Adrenal gland (tissue), 12 donors: Measurements from ENCODE around the gene ACAN. TPM values are rescaled to one million over a fixed set of nuclear protein-coding genes. Genes with fewer than 3 reads are reported as not detected.

Source experiments
- DNase-seq, 7 donors: peaks; one replicate each; pipeline ENCODE4 v3.0.0-alpha.2; 2019 to 2020
- H3K27ac ChIP-seq, 5 donors: fragments of 200-600 bp; sonication (generic) in 4 of 5; 1 replicate in 3 of 5; 2 replicates in 2 of 5; pipeline versions ENCODE4 v1.5.1 to v1.8.0; 2016 to 2020; ENCODE audit warnings: mild to moderate bottlenecking in 1 of 5
- H3K27me3 ChIP-seq: fragments of 200-600 bp; 2 replicates; pipeline ENCODE4 v1.8.0; 2021
- H3K36me3 ChIP-seq, 2 donors: fragments of 200-600 bp; replicated peaks in 1 of 2; 1 replicate in 1 of 2; 2 replicates in 1 of 2; pipeline versions ENCODE4 v1.5.1 to v1.8.0; 2018 to 2022
- H3K4me1 ChIP-seq, 2 donors: fragments of 200-600 bp; replicated peaks in 1 of 2; 1 replicate in 1 of 2; 2 replicates in 1 of 2; pipeline versions ENCODE4 v1.5.1 to v1.8.0; 2018 to 2021
- H3K4me3 ChIP-seq, 4 donors: fragments of 200-600 bp; sonication (generic) in 3 of 4; one replicate each; pipeline ENCODE4 v1.5.1; 2016 to 2018
- H3K9me3 ChIP-seq, 3 donors: fragments of 200-600 bp; sonication (generic) in 1 of 3; replicated peaks in 1 of 3; 1 replicate in 2 of 3; 2 replicates in 1 of 3; pipeline versions ENCODE4 v1.5.1 to v1.8.0; 2016 to 2021
- CTCF ChIP-seq, 6 experiments: fragments of 450-650 bp in 4 of 6; fragments of 200-600 bp in 2 of 6; sonication (generic) in 1 of 6; IDR thresholded peaks; 1 replicate in 5 of 6; 2 replicates in 1 of 6; pipeline versions ENCODE4 v1.5.1 to v1.8.0; 2016 to 2021; ENCODE audit warnings: antibody characterized with exemption in 6 of 6, mild to moderate bottlenecking in 2 of 6, moderate library complexity in 1 of 6
- POLR2A ChIP-seq, 2 donors: fragments of 450-650 bp; IDR thresholded peaks; one replicate each; pipeline ENCODE4 v1.6.1; 2017; ENCODE audit warnings: antibody characterized with exemption in 2 of 2, mild to moderate bottlenecking in 2 of 2, moderate library complexity in 1 of 2
- WGBS, 4 donors: extraction: QIAGEN DNeasy Blood & Tissue Kit in 2 of 4; methylation state at CpG; one replicate each; pipeline versions ENCODE4 v1.1.5 to v1.1.7; 2013 to 2017; 5-methylcytosine and 5-hydroxymethylcytosine counted together
- intact Hi-C, 2 donors: fragments of 100-400 bp; cut with DNase I; formaldehyde crosslinking; loops; one replicate each; pipeline versions ENCODE4 v1.14.1 to v1.15.0; 2022 to 2023
- polyA plus RNA-seq, 3 donors: library from polyadenylated mRNA; stranded (reverse); fragments of 200-250 nt in 2 of 3; fragments of 350-450 nt in 1 of 3; fragmentation: Illumina TruSeq in 1 of 3; extraction: RNeasy Lipid Tissue Mini Kit (QIAGEN cat#74804) in 1 of 3; gene quantifications; one replicate each; pipeline ENCODE4 v1.2.3, GENCODE V29; 2013 to 2014
- total RNA-seq, 9 donors: library from RNA; depleted of rRNA in 4 of 9; stranded (reverse); fragments of >200 nt in 4 of 9; fragments of 120-200 nt in 1 of 9; fragmentation: NEBNext Ultra II Directional in 1 of 9; extraction: Animal tissue kit (Norgen Biotek cat#: 25700) in 1 of 9; gene quantifications; one replicate each; pipeline versions ENCODE4 v1.1.0 to v1.2.4, GENCODE V29; 2013 to 2023
- donor health status: healthy with polysubstance abuse.
- donor health status: Bipolar disorder and iron deficiency.
- donor health status: DM: yes; HTN: yes; CAD: no.
- donor health status: DM: no; HTN: no; CAD: no.
- donor health status: DM: no; HTN: no; CAD: no.
- donor health status: DM: yes; HTN: yes; CAD: no.

ACAN gene
- total and polyA plus RNA-seq, 12 donors, result 0.04 to 2.4 (median 0.42) TPM

GRCh38 chr15:88813960-88814359 lies 10.7 kb downstream of the ACAN start:
- TF ChIP-seq POLR2A (IDR thresholded peaks at IDR 0.05) (no peak), CTCF (IDR thresholded peaks at IDR 0.05) (no peak)
- intact Hi-C loops, result no loop called here
- 76 to 87% (median 80%) methylated on average over 4 of the region's 4 CpGs for WGBS, 4 donors

GRCh38 chr15:88814393-88814792 lies 11.2 kb downstream of the ACAN start:
- Histone ChIP-seq H3K27ac (no peak overlapping the region), H3K4me1 (no peaks in the 10 kb centered on the region), H3K4me3 (no peak overlapping the region), H3K27me3 (peaks cover 1% of the 10 kb centered on the region), H3K9me3 (no peaks in the 10 kb centered on the region), H3K36me3 (no peaks in the 10 kb centered on the region)
- DNase-seq, result no peak
- intact Hi-C loops, result no loop called here
- TF ChIP-seq CTCF (IDR thresholded peaks at IDR 0.05) (no peak), POLR2A (IDR thresholded peaks at IDR 0.05) (no peak)
- WGBS, 4 donors, result 85 to 89% (median 87%) methylated on average over 2 to 6 of the region's 6 CpGs

More at GRCh38 chr15:88813960-88814359, 10.7 kb downstream of the ACAN start:
- DNase-seq, result no peak
- H3K27ac ChIP-seq, result no peak overlapping the region
- H3K27me3 ChIP-seq, result peaks cover 6% of the 10 kb centered on the region
- H3K9me3 ChIP-seq, result no peaks in the 10 kb centered on the region
- no peak overlapping the region for H3K4me3 ChIP-seq
- H3K4me1 ChIP-seq, result no peaks in the 10 kb centered on the region
- no peaks in the 10 kb centered on the region for H3K36me3 ChIP-seq

- intact Hi-C loops, result no loop called here
- H3K9me3 ChIP-seq, result no peaks in the 10 kb centered on the region
Observed at GRCh38 chr15:88818920-88819319, 15.7 kb downstream of the ACAN start.

GRCh38 chr15:88821993-88822392 lies 18.8 kb downstream of the ACAN start:
- no peak for TF ChIP-seq POLR2A (IDR thresholded peaks at IDR 0.05)
- no peak for TF ChIP-seq CTCF (IDR thresholded peaks at IDR 0.05)
- H3K4me1 ChIP-seq, result no peaks in the 10 kb centered on the region
- no peak for DNase-seq
- H3K27me3 ChIP-seq, result no peaks in the 10 kb centered on the region
- no peaks in the 10 kb centered on the region for H3K9me3 ChIP-seq
- H3K4me3 ChIP-seq, result no peak overlapping the region
- H3K27ac ChIP-seq, result no peak overlapping the region
- intact Hi-C loops, result no loop called here
- no peaks in the 10 kb centered on the region for H3K36me3 ChIP-seq
- 75 to 83% (median 82%) methylated on average over 5 of the region's 5 CpGs for WGBS, 4 donors

More at GRCh38 chr15:88818920-88819319, 15.7 kb downstream of the ACAN start:
- Histone ChIP-seq H3K4me1 (no peaks in the 10 kb centered on the region), H3K27me3 (no peaks in the 10 kb centered on the region), H3K36me3 (no peaks in the 10 kb centered on the region), H3K27ac (no peak overlapping the region), H3K4me3 (no peak overlapping the region)
- no peak for DNase-seq
- 49 to 56% (median 52%) methylated on average over 2 of the region's 2 CpGs for WGBS, 4 donors
- no peak for TF ChIP-seq POLR2A (IDR thresholded peaks at IDR 0.05)
- TF ChIP-seq CTCF (IDR thresholded peaks at IDR 0.05), result no peak
